NCI-H1436 treated with DMSO at 0.1 percent for 48 hours (cell line): ENCODE data around the gene RXYLT1.

Experiments
- DNase-seq: peaks from one replicate; lab custom pipeline; 2025; lab: John Stamatoyannopoulos, UW

RXYLT1 gene

GRCh38 chr12:63843721-63844390, 64.1 kb downstream of the RXYLT1 start:
- DNase-seq = no peak

- DNase-seq = no peak
Observed at GRCh38 chr12:63844391-63845341, 65.0 kb downstream of the RXYLT1 start, which contains the start of gene SRGAP1. SRGAP1 (plus strand) TSS chr12:63844700; CDS start chr12:63844817, 117 bp downstream.

- no peak for DNase-seq
Observed at GRCh38 chr12:63845726-63846125, 66.0 kb downstream of the RXYLT1 start.

- no peak for DNase-seq
Observed at GRCh38 chr12:63846238-63846967, 66.7 kb downstream of the RXYLT1 start.

- no peak for DNase-seq
Observed at GRCh38 chr12:63848450-63848849, 68.7 kb downstream of the RXYLT1 start.

- DNase-seq = no peak
Observed at GRCh38 chr12:63849106-63849620, 69.5 kb downstream of the RXYLT1 start.

- DNase-seq = no peak
Observed at GRCh38 chr12:63849641-63850040, 69.9 kb downstream of the RXYLT1 start.

- no peak for DNase-seq
Observed at GRCh38 chr12:63853978-63854377, 74.3 kb downstream of the RXYLT1 start.

GRCh38 chr12:63855299-63855698, 75.6 kb downstream of the RXYLT1 start:
- DNase-seq = no peak

GRCh38 chr12:63857771-63858670, 78.3 kb downstream of the RXYLT1 start:
- no peak for DNase-seq
